ENCODE data around the gene TMEM139.

DNA sequence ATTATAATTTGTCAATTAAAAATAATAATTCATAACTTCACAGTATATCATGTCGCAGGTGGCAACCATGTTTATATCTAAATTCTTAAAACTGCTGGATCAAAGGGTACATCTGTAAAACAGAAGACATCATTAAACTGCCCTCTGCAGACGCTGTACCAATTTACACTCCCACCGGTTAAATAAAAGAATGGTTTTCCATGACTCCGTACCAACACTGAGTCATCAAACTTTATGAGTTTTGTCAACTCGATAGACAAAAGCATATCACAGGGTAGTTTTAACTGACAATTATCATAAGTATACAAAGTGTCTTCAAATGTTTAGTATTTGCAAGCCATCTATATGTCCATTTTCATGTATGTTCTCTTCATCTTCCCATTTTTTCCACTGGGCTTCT, 27.3 kb upstream of the TMEM139 start:
- TF ChIP-seq, protein P1, sequence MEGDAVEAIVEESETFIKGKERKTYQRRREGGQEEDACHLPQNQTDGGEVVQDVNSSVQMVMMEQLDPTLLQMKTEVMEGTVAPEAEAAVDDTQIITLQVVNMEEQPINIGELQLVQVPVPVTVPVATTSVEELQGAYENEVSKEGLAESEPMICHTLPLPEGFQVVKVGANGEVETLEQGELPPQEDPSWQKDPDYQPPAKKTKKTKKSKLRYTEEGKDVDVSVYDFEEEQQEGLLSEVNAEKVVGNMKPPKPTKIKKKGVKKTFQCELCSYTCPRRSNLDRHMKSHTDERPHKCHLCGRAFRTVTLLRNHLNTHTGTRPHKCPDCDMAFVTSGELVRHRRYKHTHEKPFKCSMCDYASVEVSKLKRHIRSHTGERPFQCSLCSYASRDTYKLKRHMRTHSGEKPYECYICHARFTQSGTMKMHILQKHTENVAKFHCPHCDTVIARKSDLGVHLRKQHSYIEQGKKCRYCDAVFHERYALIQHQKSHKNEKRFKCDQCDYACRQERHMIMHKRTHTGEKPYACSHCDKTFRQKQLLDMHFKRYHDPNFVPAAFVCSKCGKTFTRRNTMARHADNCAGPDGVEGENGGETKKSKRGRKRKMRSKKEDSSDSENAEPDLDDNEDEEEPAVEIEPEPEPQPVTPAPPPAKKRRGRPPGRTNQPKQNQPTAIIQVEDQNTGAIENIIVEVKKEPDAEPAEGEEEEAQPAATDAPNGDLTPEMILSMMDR (IDR thresholded peaks at IDR 0.05) = no peak
- TF ChIP-seq POLR2A (IDR thresholded peaks at IDR 0.05; ENCODE audit: low read depth) = no peak
- no peak for TF ChIP-seq POLR2AphosphoS5 (IDR thresholded peaks at IDR 0.05)
- TF ChIP-seq EP300 (IDR thresholded peaks at IDR 0.05) = no peak
